Measurements from ENCODE around the gene DMBX1. TPM values are rescaled to one million over a fixed set of nuclear protein-coding genes. Genes with fewer than 3 reads are reported as not detected.

DMBX1 gene
- total and polyA plus RNA-seq, 9 of the 15 experiments (the other 6 are each of a cell fraction or from before 2014, with no cell fraction given), result 0.25 to 4.3 (median 1.0) TPM

DNA sequence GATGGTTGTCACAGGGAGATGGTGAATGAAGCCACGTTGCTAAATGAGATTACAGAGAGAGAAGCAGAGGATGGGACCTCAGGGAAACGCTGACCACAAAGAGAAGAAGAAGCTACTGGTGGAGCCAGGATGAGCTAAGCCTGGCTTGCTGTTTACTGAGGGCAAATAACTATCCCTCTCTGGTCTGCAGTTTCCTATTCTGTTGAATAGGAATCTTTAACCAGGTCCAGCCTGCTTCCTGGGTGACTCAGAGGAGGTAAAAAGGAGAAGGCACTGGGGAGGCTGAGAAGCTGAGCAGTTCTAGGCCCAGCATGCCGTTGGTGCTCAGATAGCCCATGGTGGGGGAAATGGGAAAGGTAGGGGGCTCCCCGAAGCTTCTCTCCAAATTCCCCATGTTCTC is 29.6 kb downstream of the DMBX1 start:
- CTCF ChIA-PET (ENCODE audit: low intra/inter-chr PET ratio), result no interaction called here
- no peak overlapping the region for H3K27ac ChIP-seq (ENCODE audit: extremely low read depth, low read depth, low read length)
- H3K79me2 ChIP-seq (ENCODE audit: control insufficient read depth, insufficient read depth, low read length), result no peaks in the 10 kb centered on the region
- POLR2A ChIA-PET, result interaction anchor here (0.7 to 5.7 kb wide), 3 partner anchors 11 to 1036 kb away, joined by 3 to 36 read pairs (median 4); no protein-coding TSS in a partner anchor
- H3K9me3 ChIP-seq (replicated peaks; ENCODE audit: control insufficient read depth, insufficient read depth, low read depth, low read length), result no peaks in the 10 kb centered on the region
- H3K9me1 ChIP-seq (ENCODE audit: control insufficient read depth, insufficient read depth, low read length), result peaks cover 4% of the 10 kb centered on the region
- no peaks in the 10 kb centered on the region for H3K36me3 ChIP-seq (ENCODE audit: control insufficient read depth, insufficient read depth, low read length)
- peak overlapping the region; percentile 35; the same call in 1 of the 2 replicates for H2AFZ ChIP-seq (ENCODE audit: low read depth, low read length)
- ATAC-seq (no peak), DNase-seq (ENCODE audit: extremely low read depth in 1 of 4, low spot score in 3 of 4) (peak in 1 of 4 experiments; percentile 46), FAIRE-seq (no peak)
- in situ Hi-C loops (cut with MboI), result no loop called here
- no peak overlapping the region for H3K4me2 ChIP-seq (ENCODE audit: insufficient read depth, low read length)
- no TSS peak for BruUV-seq (replicated peaks)
- WGBS (ENCODE audit: insufficient coverage, low coverage, missing lambda C conversion rate), result 23% methylated on average over 4 of the region's 4 CpGs
- no peak overlapping the region for H3K4me3 ChIP-seq
- no peaks in the 10 kb centered on the region for H4K20me1 ChIP-seq (replicated peaks; ENCODE audit: control insufficient read depth, insufficient read depth, low read length)
- intact Hi-C loops (cut with micrococcal nuclease), result no loop called here
- no peak overlapping the region for H3K9ac ChIP-seq (ENCODE audit: insufficient read depth in 1 of 2, low read depth in 2 of 2, low read length in 2 of 2)
- no peaks in the 10 kb centered on the region for H3K27me3 ChIP-seq (ENCODE audit: control insufficient read depth in 2 of 2, insufficient read depth in 2 of 2, low read length in 2 of 2)
- peaks cover 77 to 82% of the 10 kb centered on the region in 2 experiments for H3K4me1 ChIP-seq (replicated peaks in 1 of 2; ENCODE audit: control insufficient read depth in 2 of 2, insufficient read depth in 2 of 2, low read length in 2 of 2)
- TF ChIP-seq KDM1A (IDR thresholded peaks at IDR 0.05), result peak in 1 of 2 experiments; percentile 20; a peak in 1 of 4 replicates
- peak; percentile 78 for TF ChIP-seq ZFP36 (IDR thresholded peaks at IDR 0.05; ENCODE audit: low read depth, low read length, partially characterized antibody)
- TF ChIP-seq, protein P1, sequence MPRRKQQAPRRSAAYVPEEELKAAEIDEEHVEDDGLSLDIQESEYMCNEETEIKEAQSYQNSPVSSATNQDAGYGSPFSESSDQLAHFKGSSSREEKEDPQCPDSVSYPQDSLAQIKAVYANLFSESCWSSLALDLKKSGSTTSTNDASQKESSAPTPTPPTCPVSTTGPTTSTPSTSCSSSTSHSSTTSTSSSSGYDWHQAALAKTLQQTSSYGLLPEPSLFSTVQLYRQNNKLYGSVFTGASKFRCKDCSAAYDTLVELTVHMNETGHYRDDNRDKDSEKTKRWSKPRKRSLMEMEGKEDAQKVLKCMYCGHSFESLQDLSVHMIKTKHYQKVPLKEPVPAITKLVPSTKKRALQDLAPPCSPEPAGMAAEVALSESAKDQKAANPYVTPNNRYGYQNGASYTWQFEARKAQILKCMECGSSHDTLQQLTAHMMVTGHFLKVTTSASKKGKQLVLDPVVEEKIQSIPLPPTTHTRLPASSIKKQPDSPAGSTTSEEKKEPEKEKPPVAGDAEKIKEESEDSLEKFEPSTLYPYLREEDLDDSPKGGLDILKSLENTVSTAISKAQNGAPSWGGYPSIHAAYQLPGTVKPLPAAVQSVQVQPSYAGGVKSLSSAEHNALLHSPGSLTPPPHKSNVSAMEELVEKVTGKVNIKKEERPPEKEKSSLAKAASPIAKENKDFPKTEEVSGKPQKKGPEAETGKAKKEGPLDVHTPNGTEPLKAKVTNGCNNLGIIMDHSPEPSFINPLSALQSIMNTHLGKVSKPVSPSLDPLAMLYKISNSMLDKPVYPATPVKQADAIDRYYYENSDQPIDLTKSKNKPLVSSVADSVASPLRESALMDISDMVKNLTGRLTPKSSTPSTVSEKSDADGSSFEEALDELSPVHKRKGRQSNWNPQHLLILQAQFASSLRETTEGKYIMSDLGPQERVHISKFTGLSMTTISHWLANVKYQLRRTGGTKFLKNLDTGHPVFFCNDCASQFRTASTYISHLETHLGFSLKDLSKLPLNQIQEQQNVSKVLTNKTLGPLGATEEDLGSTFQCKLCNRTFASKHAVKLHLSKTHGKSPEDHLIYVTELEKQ (CRISPR knock-in tag; IDR thresholded peaks at IDR 0.05), result no peak
- TF ChIP-seq JUNB (CRISPR knock-in tag; conservative IDR thresholded peaks at IDR 0.05), result no peak
- no peak for TF ChIP-seq ARHGAP35 (IDR thresholded peaks at IDR 0.05; ENCODE audit: partially characterized antibody)
- TF ChIP-seq HOXB6 (CRISPR knock-in tag; IDR thresholded peaks at IDR 0.05; ENCODE audit: borderline replicate concordance), result no peak
- no peak for TF ChIP-seq HCFC1 (IDR thresholded peaks at IDR 0.05; ENCODE audit: low read depth, low read length)
- peak; percentile 56 for TF ChIP-seq SPI1 (IDR thresholded peaks at IDR 0.05; ENCODE audit: borderline replicate concordance, low read depth, low read length)
- TF ChIP-seq ZSCAN29 (IDR thresholded peaks at IDR 0.05), result no peak
- TF ChIP-seq POLR2G (IDR thresholded peaks at IDR 0.05; ENCODE audit: low read depth, low read length), result no peak
- no peak for TF ChIP-seq ZNF224 (CRISPR knock-in tag; IDR thresholded peaks at IDR 0.05)
- TF ChIP-seq RCOR1 (IDR thresholded peaks at IDR 0.05; ENCODE audit: borderline replicate concordance in 1 of 2, low read depth in 2 of 2, low read length in 2 of 2), result peak in 1 of 2 experiments; percentile 22; a peak in 1 of 4 replicates
- TF ChIP-seq HIVEP1 (CRISPR knock-in tag; IDR thresholded peaks at IDR 0.05), result no peak
- TF ChIP-seq E2F3 (CRISPR knock-in tag; IDR thresholded peaks at IDR 0.05), result no peak
- peak; percentile 72 for TF ChIP-seq RBM25 (IDR thresholded peaks at IDR 0.05; ENCODE audit: low read depth, low read length, severe bottlenecking)
- TF ChIP-seq, protein P2, sequence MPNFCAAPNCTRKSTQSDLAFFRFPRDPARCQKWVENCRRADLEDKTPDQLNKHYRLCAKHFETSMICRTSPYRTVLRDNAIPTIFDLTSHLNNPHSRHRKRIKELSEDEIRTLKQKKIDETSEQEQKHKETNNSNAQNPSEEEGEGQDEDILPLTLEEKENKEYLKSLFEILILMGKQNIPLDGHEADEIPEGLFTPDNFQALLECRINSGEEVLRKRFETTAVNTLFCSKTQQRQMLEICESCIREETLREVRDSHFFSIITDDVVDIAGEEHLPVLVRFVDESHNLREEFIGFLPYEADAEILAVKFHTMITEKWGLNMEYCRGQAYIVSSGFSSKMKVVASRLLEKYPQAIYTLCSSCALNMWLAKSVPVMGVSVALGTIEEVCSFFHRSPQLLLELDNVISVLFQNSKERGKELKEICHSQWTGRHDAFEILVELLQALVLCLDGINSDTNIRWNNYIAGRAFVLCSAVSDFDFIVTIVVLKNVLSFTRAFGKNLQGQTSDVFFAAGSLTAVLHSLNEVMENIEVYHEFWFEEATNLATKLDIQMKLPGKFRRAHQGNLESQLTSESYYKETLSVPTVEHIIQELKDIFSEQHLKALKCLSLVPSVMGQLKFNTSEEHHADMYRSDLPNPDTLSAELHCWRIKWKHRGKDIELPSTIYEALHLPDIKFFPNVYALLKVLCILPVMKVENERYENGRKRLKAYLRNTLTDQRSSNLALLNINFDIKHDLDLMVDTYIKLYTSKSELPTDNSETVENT (CRISPR knock-in tag; IDR thresholded peaks at IDR 0.05), result no peak
